GM21423 (cell line): ENCODE measurements around the gene SH2B3.
"Not testable (repeated sequence)": the region's sequence is repeated elsewhere in the genome, so short reads cannot be mapped to it uniquely, and the experiment has no call there.

ENCODE experiments used
- ATAC-seq: cut with Tn5 transposase; IDR thresholded peaks from one replicate; pipeline ENCODE4 v1.9.1; 2021; ENCODE audit warnings: mild to moderate bottlenecking, moderate library complexity; ENCODE audit not compliant: unreplicated experiment

The SH2B3 gene

DNA sequence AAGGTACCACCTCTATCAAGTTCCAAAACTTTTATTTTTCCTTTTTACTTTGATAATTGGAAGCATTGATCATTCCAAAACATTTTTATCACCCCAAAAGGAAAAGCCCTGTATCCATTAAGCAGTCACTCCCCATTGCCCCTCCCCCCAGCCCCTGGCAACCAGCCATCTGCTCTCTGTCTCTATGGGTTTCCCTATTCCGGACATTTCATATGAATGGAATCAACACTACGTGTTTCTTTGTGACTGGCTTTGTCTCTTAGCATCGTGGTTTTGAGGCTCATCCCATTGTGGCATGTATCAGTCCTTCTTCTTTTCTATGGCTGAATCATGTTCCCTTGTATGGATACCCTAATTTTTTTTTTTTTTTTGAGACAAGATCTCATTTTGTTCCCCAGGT is 18.8 kb upstream of the SH2B3 start:
- no peak for ATAC-seq

DNA sequence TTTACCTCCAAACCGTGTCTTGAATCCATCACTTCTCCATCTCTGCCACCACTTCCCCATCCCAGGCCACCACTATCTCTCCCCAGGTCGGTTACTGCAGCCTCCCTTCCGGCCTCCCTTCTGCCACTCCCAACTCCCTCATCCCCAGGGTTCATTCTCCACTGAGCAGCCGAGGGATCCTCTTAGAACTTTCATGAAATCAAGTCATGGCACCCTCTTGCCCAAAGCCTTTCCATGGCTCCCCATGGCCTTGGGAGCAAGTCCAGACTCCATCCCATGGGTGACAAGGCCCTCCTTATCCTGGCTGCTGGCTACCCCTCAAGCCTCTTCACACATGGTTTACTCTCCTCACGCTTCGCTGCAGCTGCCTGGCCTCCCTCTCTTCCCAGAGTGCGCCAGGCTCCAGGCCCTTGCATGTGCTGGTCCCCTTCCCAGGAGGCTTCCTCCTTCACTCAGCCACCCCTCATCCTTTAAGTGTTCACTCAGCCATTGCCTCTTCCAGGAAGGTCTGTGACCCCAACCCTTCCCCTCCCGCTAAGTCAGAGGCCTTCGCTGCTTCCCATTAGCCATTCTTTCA is 17.9 kb upstream of the SH2B3 start:
- ATAC-seq: no peak

DNA sequence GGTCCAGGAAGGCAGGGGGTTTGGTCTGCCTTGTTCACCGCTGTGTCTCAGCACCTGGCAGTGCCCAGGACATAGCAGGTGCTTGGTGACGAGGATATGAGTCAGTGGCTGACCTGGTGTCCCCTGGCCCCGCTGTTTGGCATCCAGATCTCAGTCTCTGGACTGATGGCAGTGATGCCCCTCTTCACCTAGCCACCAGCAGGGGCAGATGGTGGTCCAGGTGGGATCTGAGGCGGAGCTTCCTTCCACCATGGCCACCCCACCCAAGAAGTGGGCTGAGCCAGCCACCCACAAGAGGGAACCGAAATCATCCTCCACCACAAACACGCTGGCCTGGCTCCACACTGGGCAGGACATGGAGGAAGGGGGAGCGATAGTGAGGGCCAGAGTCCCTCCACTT is 16.1 kb upstream of the SH2B3 start:
- ATAC-seq: no peak

DNA sequence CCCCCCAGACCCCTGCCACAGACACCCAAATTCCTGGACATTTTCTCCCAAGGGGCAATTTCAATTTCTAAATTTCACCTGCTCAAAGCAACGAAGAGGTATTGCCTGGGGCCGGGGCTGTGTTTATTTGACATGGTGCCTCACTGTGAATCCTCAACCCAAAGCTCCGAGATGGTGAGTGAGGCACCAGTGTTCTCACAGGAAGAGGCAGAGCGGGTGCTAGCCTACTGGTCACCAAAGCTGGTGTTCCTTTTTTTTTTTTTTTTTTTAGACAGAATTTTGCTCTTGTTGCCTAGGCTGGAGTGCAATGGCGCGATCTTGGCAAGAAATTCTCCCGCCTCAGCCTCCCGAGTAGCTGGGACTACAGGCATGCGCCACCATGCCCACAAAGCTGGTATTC is 14.8 kb upstream of the SH2B3 start:
- ATAC-seq: no peak

DNA sequence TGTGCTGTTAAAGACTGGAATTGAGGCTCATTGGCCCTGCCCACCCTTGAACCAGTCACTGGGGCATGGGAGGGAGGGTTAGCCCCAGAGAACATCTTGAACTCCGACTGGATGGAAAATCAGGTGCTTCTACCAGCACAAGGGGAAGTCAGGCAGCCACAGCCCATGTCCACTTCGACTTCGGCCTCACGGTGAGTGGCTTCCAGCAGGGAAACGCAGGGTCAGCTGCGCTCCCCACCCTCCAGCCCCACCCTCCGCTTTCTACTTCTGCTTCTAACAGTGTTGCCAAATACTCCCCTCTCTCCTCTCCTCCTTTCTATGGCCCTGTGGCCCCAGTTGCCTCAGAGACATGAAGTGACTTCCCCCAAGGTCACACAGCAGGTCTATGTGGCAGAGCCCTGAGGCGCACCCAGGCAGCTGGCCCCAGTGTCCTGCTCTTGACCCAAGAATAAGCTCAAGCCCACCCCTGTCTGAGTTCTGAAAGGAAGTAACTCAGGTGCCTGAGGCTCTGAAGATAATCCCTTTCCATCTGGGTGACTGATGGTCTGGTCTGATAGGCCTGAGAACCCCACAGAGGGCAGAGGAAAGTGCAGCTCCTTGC is 11.9 kb upstream of the SH2B3 start:
- no peak for ATAC-seq

DNA sequence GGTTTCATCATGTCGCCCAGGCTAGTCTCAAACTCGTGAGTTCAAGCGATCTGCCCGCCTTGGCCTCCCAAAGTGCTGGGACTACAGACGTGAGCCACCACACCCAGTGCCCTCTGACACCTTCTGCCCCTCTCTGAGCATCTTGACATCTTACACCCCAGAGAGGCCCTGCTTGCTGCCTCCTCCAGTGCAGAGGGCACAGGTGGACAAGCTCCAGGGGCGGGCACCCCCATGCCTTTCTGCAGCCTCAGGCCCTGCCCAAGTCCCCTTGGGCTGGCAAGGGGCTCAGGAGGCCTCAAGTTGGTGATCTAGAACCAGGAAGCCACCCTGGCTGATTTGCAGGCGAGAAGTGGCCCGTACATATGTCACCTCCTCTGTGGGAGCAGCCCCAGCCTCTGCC is 11.2 kb upstream of the SH2B3 start:
- ATAC-seq: no peak

DNA sequence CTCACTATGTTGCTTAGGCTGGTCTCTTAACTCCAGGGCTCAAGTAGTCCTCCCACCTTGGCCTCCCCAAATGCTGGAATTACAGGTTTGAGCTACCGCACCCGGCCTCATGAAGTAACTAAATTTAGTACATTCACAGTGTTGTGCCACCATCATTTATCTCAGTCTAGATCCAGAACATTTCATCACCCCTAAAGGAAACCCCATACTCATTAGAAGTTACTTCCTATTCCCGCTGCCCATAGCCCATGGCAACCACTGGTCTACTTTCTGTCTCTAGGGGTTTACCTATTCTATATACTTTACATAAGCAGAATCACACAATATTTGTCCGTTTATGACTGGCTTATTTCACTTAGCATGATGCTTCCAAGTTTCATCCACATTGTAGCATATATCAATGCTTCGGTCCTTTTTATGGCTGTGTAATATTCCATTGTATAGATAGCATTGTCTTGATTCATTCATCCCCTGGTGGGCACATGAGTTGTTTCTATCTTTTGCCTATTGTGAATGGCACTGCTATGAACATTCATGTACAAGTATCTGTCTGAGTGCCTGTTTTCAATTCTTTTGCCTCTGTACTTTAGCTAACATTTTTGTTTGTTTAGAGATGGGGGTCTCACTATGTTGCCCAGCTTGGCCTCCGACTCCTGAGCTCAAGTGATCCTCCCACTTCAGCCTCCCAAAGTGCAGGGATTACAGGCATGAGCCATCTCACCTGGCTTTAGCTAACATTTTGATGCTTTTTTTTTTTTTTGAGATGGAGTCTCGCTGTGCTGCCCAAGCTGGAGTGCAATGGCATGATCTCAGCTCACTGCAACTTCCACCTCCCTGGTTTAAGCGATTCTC is 10.2 kb upstream of the SH2B3 start:
- no peak for ATAC-seq

DNA sequence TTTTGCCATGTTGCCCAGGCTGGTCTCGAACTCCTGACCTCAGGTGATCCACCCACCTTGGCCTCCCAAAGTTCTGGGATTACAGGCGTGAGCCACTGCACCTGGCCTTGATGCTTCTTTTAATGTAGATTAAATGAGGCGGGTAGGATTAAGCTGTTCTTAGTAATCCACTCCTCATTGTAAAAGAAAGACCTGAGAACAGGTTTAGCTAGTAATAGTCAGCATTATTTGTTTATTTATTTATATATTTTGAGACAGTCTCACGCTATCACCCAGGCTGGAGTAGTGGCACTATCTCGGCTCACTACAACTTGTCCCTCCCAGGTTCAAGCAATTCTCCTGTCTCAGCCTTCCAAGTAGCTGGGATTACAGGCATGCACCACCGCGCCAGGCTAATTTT is 9.5 kb upstream of the SH2B3 start:
- not testable (repeated sequence) for ATAC-seq

DNA sequence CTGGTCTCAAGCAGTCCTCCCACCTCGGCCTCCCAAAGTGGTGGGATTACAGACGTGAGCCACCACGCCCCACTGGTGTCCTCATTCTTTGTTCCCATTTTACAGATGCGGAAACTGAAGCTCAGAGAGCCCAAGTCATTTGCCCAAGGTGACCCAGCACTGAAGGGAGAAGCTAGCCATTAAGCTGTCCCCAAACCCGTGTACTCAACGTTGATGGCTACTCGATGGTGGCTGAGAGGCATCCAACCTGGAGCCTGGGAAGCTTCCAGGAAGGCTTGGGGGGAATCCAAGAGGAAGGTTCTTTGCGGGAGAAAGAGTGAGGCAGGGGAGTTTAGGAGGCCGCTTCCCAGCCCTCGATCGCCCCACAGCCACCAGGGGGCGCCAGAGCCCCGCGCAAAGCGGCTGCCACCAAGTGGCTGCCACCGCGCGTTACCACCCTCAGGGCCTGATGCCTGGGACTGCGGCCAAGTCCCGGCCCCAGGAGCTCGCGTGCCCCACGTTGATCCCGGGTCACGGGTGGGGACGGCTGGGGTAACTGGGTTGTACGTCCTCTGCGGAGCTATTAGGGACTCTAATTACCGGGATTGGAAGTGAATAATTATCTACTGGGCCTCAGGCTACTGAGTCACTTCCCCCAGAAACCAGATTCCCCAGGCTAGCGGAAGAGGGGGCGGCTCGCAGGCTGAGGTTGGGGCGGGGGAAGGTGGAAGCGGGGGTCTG is 8.8 kb upstream of the SH2B3 start:
- peak; percentile 62 for ATAC-seq

DNA sequence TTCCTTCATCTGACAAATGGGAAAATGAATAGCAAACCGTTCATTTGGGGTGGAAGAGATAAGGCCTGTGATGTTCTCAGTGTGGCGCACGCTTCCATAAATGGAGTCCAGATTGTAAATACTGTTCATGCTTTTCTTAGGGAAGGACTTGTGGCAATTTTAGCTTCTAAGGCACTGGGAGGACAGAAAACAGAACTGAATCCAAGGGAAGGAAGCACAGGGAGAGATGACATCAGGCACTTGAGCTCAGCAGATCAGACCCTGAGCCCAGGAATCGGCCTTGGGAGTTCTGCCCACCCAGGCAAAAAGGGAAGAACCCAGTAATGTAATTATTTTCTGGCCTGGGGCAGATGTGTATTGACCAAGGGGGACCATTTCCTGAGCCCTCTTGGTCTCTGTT is 7.2 kb upstream of the SH2B3 start:
- ATAC-seq: no peak

DNA sequence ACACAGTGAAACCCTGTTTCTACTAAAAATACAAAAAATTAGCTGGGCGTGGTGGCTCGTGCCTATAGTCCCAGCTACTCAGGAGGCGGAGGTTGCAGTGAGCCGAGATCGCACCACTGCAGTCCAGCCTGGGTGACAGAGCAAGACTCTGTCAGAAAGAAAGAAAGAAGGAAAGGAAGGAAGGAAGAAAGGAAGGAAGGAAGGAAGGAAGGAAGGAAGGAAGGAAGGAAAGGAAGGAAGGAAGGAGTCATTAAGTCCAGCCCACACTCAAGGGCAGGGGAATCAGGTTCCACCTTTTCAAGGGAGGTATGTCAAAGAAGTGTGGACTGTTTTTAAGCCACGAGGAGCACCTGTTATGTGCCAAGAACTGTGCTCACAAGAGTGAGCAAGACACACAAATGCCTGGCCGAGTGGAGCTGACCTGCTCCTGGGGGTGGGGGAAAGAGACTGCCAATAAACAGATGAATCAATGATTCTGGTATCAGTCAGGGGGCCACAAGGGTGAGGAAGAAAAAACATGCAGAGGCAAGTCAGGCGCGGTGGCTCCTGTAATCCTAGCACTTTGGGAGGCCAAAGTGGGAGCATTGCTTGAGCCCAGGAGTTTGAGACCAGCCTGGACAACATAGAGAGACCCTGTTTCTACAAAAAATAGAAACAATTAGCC is 5.8 kb upstream of the SH2B3 start:
- not testable (repeated sequence) for ATAC-seq

DNA sequence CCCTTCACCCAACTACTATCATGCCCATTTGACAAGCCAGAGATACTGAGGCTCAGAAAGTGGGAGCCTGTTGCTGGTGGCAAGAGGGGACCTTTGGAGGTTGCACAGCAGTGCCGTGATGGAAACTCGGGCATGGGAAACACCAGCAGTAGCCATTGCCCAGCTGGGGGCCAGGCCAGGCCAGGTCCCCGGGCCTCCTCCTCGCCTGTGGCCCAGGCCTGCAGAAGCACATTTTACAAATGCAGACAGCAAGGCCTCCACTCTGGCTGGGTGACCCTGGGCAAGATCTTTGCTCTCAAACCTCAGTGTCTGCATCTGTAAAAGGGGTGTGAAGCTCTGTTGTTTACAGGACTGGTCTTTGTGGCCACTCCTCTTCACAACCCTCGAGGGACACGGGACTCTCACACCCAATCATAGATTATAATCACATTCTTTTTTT is 4.5 kb upstream of the SH2B3 start:
- ATAC-seq: no peak

DNA sequence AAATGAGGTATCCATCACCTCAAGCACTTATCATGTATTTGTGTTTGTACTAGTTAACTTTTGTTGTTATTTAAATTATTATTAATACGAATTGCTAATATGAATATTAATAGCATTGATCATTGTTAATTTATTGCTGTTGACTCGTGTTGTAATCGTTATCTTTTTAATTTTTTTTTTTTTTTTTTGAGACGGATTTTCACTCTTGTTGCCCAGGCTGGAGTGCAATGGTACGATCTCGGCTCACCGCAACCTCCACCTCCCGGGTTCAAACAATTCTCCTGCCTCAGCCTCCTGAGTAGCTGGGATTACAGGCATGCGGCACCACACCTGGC is 3.3 kb upstream of the SH2B3 start:
- not testable (repeated sequence) for ATAC-seq

DNA sequence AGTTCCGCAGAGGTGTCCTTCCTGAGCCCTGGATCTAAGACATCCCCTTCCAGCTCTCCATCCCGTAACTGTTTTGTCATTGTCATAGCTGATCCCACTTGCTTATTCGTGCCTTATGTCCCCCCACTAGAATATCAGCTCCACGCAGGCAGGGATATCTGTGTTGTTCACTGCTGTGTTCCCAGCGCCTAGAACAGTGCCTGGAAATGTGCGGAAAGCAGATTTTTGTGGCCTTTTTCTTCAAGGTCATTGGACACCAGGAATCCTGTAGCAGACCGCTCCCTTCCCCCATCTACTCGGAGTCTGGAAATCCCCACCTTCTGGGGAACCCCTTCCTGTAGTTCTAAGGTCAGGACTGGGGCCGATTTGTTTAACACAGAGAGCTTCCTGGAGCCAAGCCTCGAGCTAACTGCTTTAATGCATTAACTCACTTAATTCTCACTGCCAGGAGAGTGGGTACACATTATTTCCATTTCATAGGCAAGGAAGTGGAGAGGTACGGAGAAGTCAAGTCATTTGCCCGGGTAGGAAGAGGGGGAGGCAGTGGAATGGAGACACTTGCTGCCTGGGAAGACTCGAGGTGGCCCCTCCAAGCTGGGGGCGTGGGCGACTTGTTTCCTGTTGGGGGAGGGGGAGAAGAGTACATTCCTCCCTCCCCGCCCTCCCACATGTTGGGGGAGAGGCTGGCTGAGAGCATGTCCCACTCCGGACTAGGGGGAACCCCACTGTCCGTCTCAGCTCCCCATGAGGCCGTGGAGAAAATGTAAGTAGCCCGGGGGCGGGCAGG is 1.2 kb upstream of the SH2B3 start:
- no peak for ATAC-seq

DNA sequence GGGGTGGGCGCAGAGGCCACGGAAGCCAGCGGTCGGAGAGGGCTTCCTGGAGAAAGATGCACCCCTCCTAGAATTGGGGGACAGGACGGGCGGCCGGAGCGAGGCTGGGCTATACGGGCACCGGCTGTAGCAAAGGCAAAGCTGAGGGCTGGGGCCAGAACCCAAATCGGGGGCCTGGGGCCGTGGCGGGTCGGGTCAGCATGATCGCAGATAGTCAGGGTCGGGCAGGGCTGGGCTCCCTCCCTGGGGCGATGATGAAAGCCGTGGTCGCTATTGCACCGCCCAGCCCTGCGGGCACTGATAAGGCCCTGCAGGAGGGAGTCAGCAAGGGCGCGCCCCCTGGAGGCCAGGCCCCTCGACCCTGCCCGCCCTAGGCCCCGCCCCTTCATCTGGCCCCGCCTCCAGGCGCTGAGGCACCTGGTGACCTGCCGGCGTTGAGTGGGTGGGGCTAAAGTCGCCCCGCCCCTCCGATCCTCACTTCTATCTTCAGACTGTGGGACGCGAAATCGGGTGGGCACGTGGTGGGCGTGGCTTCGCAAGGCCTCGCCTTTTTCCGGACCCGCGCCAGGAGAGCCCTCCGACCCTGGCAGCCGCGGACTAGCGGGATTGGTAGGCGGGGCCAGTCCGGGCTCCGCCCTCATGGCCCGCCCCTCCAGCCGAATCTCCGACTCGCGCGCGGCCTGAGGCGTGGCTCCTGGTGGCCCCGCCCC is 419 bp upstream of the SH2B3 start:
- peak; percentile 62 for ATAC-seq

DNA sequence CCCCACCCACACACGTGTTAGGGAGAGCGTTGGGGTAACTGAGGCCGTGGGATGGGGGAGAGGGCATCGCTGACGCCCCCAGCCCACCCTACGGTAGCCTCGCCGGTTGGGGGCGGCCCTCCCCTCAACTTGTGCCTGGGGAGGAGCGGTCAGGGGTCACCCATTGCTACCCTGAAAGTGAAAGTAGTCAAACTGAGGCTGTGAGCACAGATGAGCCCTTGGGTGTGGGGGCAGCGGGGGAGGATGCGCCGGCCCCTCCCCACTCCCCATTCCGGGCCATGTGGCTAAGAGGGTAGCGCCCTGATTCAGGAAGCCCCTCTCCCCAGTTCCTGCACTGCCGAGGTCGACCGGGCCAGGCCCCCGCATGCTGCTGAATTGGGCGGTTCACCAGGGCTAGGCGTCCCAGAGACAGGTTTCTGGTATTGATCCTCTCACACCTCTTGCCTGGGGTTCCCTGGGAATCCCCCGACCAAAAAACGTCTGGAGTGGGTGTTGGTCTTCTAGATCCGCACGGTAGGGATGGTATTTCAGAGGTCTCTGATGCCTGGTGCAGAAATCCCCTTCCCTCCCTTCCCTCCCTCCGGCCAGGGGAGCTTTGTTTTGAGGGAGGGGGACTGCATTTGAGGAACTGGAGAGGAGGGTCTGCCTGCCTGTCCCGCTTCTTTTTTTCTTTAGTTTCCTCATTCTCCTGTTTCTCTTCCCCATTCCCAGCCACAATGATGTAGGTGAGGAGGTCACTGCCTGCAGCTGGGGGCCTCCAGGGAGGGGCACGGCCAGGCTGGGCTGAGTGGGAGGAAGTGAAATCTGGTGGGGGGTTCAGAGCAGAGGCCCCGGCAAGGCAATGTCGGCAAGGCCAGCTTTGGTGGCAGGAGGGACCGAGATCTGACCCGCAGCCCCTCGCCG is 1.0 kb downstream of the SH2B3 start:
- no peak for ATAC-seq

DNA sequence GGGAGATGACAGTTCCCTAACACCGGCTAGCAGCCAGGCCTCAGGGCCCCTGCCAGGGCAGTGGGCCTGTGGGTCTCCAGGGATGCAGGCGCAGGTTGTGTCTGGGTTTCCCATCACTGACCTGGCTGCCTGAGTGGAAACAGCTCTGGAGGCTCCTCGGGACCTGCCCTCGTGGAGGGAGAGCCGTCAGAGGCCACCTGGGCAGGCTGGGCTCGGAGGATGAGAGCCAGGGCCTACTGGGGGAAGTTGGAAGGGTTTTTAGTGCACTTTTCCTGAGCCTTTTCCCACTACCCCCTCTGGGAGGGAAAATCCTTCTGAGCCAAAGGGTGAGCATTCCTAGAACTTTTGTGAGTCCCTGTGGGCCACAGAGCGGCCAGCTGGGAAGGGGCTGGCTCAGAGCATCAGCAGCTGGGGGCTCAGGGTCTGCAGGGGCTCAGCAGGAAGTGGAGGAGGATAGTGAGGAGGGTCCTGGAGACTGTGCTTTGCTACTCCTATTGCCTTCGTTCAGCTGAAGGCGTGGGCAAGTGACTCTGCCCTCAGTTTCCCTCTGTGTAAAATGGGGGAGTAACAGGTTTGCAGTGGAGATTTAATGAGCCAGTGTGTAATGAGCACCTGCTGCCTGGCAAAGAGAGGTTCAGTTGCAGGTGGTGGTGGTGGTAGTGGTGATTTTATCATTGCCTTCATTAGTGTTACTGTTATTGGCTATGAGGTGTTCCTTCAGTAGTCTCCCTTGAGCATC is 1.8 kb downstream of the SH2B3 start:
- no peak for ATAC-seq

DNA sequence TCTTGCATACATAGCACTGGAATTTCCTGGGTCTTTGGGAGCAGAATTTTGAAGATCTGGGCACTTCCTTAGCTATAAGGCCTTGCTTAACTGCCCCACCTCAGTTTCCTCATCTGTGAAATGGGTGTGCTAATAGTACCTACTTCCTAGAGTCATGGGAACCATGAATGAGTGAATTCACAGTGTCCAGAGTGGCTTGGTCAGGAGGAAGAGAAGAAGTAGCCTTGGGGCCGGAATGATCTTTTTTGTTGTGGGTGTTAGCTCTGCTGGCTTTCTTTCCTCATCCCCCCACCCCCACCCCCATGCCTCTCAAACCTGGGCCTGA is 2.4 kb downstream of the SH2B3 start:
- ATAC-seq: no peak
